GM19468 (cell line): Measurements from ENCODE around the gene SIGMAR1.
A peak's percentile ranks its signal among the peaks of the same experiment; 100 is the strongest.
"Not testable (repeated sequence)": the region's sequence is repeated elsewhere in the genome, so short reads cannot be mapped to it uniquely, and the experiment has no call there.

Experiments
- ATAC-seq: cut with Tn5 transposase; IDR thresholded peaks from one replicate; pipeline ENCODE4 v1.9.1; 2021; ENCODE audit warnings: mild to moderate bottlenecking, moderate library complexity, moderate number of reproducible peaks; ENCODE audit not compliant: unreplicated experiment; ENCODE audit errors: extremely low read depth

SIGMAR1 gene

DNA sequence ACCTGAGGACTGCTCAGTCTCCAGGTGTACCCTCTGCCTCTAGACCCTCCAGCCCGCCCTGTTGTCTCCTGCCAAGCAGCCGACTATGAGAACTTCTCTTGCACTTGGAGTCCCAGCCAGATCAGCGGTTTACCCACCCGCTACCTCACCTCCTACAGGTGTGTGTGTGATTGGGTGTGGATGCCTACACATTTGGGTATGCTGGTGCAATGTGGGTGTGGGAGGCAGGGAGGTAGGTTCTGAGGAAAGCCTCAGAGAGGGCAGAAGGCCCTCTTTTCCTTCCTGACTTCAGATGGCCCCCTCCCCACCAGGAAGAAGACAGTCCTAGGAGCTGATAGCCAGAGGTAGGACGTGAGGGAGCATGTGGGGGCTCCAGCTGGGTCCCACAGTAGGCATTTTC is 19.4 kb upstream of the SIGMAR1 start:
- no peak for ATAC-seq

DNA sequence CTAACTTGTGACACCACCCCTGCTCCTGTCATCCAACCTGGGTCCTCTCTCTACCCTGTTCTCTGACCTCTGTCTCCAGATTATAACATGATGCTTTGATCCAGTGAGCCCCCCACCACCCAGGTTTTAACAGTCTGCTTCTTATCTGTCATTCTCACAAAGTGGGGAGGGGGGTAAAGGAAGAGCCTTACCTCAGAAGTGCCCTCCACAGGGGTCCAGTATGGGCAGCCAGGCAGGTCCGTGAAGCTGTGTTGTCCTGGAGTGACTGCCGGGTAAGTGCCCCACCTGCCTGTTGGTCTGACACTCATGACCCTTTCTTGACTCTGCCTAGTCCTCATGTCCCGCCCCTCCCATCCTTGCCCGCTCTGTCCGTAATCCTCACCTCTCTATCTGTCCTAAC is 17.8 kb upstream of the SIGMAR1 start:
- ATAC-seq: no peak

DNA sequence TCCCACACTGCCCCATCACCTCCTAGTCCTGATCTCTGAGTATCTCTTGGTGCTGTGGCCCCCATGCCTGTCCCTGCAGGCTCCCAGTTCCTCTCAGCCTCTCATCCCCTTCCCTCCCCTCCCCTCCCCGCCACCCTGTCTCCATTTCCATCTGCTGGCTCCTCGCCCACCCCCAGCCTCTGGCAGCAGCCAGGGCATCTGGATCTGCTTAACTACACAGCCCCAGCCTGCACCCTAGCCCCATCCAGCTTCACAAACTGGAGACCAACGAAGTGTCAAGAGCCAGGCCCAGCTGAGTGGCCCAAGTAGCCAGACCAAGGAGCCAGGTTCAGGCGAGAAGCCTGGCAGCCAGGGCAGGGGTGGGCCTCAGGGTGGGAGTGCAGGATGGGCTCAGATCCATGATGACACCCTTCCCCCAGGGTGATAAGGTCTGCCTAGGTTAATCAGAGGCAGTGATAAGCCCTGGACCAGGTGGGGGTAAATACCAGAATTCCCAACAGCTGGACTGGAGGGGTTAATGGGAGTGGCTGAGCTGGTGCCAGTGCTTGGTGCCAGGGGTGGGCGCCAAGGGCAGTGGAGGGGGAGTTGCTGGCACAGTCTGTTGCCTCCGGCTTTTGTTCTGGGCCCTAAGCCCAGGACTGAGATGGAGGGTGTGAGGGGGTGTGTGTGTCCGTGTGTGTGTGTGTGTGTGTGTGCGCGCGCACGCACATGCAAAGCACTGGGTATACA is 16.9 kb upstream of the SIGMAR1 start:
- no peak for ATAC-seq

DNA sequence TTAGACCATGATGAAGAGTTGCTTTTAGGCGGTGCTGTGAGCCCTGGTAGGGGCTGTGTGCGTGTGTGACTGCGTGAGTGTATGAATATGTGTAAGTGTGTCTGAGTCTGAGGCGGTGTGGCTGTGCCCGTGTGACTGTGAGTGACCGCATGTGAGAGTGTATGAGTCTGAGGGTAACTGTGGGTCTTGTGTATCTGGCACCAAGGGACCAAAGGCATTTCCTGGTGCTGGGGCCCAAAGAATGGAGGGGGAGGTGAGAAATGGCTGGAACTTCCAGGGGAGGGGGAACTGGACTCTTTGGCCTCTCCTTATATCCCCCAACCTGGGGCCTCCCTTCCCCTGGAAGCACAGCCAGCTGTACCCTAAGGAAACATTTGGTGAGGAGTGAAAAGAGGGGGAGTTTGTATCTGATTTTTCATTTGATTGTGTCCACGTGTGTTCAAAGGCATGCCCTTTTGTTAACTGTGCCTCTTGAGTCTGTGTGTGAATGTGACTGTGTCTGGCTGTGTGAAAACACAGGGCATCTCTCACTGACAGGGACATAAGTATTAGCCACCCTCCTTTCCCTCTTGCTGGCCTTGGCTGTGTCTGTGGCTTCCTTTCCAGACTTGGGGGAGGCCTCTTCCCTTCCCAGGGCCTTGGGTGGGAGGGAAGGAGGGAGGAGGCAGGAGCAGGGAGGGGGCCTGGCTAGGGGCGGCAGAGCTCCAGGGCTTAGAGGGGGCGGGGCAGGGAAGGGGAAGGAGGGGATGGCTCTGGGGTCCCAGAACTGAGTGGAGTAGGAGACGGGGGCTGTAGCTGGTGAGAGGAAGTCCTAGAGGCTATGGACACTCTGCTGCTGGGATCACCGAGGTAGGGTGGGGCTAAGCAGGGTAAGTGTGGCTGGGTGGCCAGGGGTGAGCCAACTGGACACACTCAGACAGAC is 15.8 kb upstream of the SIGMAR1 start:
- no peak for ATAC-seq

DNA sequence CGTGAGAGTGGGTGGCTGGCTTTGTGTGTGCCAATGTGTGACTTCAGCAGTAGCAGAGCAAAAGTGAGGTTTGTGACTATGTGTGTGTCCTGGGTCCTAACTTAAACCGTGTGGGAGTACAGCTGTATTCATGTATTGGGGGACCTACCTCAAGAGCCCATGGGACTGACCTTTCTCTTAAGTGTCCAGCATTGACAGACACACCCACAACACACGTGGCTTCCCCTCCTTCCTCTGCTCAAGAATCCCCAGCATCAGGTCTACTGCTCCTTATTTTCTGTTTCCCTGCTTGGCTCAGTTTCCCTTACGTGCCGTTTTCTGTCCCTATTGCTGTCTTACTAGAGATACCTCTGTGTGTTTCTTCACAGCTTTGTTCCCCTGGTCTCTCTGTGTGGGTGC is 15.0 kb upstream of the SIGMAR1 start:
- no peak for ATAC-seq

DNA sequence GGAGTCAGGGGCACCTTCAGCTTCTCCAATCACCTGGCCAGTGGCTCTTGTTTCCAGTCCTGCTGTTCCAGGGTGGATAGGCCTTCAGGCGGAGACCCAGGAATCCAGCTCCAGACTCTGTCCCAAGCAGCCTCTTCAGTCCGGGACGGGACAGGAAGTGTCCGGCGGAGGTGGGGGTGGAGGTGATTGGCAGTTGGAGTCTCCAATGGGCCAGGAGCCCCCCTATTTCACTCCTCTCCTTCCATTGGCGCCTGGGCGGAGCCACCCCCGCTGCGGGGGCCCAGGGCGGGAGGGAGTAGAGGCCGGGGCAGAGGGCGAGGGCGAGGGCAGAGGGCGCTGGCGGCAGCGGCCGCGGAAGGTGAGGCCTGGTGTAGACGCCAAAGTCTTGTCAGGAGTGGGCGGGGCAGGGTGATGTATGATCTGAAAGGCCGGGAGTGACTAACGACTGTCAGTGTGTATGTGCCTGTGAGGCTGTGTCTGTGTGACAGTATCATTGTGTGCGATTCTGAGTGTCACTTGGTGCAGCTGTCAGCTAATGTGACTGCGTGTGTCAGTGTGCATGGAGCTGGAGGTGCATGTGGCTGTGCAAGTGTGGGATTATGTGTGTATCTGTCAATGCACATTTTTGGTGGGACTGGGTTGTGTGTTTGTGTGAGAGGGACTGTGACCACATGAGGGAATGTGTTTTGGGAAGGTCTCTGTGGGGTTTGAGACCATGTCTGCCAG is 14.5 kb upstream of the SIGMAR1 start, which contains the start of gene IL11RA:
Gene IL11RA (plus strand): TSS at position 310 of the 726 bp plus-strand sequence. CDS start 3,033 bp downstream, outside the sequence.
- no peak for ATAC-seq

DNA sequence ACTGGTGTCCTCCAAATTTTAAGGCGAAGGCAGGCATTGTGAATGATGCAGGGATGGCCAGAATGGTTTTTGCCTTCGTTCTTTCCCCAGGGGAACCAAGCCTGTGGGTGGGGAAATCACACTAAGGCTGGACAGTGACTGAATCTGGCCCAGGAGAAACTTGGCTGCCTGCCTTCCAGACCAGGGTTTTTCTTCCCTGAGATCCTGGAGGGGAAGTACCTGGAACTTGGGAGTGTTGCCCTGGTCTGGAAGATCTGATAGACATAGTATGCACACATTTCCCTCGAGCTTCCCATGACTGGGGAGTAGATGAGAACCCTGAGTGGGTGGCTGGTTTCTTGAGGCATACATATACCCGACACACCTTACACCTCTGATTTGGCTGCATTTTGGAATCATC is 13.7 kb upstream of the SIGMAR1 start:
- ATAC-seq: no peak

DNA sequence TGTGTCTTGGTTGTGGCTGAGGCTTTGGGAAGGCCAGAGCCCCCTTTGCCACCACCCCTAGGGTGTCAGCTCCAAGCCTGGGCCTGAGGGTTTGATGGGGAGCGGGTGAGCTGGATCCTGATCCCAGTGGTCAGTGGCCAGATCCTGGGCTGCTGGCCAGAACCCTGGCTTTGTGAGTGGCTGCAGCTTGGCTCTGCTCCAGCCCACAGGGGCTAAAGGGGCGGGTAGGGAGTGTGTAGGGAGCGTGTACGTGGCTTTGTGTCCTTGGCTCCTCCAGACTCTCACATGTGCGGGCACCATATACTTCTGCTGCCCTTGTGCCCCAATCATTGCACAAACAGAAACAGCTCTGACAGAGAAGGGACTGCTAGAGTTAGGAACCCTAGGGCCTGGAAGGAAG is 13.2 kb upstream of the SIGMAR1 start:
- no peak for ATAC-seq

DNA sequence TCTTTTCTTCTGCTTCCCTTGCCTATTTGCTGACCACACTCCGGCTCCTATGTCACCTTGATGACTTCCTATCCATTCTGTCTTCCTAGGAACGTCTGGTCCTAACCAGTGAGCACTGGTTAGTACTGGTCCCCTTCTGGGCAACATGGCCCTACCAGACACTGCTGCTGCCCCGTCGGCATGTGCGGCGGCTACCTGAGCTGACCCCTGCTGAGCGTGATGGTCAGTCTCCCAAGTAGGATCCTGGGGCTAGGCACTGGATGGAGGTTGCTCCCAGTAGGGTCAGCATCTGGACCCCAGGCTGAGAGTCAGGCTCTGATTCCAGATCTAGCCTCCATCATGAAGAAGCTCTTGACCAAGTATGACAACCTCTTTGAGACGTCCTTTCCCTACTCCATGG is 11.1 kb upstream of the SIGMAR1 start:
- no peak for ATAC-seq

DNA sequence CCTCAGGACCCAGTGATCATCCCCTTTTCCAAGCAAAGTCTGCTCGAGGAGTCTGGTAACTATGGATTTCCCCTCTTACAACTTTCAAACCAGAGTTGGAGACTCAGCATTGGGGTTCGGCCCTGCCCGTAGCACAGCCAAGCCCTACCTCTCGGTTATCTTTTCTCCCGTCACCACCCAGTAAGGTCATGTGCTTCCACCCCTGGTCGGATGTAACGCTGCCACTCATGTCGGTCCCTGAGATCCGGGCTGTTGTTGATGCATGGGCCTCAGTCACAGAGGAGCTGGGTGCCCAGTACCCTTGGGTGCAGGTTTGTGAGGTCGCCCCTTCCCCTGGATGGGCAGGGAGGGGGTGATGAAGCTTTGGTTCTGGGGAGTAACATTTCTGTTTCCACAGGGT is 10.1 kb upstream of the SIGMAR1 start:
- no peak for ATAC-seq

DNA sequence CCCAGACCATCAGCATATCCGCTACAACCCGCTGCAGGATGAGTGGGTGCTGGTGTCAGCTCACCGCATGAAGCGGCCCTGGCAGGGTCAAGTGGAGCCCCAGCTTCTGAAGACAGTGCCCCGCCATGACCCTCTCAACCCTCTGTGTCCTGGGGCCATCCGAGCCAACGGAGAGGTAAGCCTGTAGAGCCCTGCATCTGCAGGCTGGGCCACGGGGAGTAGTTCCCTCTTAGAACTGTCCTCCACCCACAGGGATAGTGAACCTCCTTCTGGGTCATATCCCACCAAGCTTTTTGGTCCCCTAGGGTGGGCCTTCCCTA is 9.5 kb upstream of the SIGMAR1 start:
- peak; percentile 10 for ATAC-seq

DNA sequence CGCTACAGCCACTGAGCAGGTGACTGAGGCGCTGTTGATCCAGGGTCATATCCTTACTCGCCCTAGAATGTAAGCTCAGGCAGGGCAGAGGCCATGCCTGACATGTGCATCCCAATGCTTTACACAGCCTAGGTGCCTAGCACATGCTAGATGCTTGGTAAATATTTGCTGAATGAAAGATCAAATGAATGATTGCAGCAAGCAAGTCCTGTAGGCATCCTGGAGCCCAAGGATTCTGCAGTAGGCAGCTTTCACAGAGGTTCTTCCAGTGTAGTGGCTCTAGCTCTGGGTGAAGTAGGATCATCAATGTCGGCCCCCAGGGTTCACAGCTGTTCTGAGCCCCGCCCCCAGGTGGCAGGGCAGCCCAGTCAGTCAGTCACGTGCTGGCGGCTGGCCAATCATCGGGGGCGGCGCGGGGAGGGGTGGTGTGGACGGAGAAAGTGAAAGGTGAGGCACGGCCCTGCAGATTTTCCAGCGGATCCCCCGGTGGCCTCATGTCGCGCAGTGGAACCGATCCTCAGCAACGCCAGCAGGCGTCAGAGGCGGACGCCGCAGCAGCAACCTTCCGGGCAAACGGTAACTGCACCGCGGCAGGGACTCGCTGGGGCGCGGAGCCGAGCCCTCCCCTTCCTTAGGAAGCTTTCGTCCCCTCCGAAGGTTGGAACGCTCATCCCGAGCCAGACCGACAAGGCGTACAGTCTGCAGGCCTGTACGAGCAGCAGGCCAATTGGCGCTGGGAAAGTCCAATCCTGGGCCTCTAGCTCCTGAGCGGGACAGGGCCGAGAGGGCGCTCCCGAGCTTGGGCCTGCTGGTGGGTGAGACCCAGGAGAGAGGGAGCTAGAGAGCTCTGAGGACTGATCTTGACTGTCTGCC is 8.9 kb upstream of the SIGMAR1 start, which contains the start of gene GALT:
Gene GALT (plus strand): TSS at position 465 of the 873 bp plus-strand sequence. CDS start 30 bp downstream, at position 495.
- ATAC-seq: peak; percentile 34

DNA sequence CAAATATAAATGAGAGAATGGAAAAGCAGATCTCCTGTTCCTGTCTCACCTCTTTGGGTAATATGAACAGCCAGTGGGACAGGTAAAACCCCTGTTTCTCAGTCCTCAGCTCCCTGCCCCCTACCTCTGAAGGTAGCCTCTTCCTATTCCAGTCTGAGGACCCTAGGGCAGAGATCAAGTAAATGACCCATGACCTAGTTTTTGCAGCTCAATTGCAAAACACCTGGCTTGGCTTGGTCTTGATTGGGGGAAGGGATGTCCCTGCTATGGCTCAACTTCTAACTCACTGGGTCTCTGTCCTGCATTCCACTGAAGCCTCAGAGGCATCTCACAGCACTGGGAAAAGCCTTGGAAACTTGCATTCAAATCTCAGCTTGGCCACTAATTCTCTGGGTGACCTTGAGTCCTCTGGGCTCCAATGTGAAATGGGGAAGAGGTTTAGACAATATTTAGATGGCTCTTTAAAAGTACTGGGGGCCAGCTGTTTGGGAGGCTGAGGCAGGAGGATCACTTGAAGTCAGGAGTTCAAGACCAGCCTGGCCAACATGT is 7.3 kb upstream of the SIGMAR1 start:
- ATAC-seq: no peak

DNA sequence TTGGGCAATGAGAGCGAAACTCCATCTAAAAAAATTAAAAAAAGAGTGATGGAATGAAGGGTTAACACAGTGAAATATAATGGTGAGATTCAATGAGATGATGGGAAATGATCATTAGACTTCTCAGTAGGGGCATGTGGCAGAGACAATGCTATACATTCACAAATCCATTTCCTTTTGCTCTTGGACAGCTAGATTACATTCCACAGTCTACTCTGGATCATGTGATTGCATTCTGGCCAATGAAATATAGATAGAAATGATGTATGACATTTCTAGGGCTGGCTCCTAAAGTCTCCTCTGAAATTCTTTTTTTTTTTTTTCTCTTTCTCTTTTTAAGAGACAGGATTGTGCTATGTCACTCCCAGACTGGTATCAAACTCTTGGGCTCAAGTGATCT is 5.1 kb upstream of the SIGMAR1 start:
- no peak for ATAC-seq

DNA sequence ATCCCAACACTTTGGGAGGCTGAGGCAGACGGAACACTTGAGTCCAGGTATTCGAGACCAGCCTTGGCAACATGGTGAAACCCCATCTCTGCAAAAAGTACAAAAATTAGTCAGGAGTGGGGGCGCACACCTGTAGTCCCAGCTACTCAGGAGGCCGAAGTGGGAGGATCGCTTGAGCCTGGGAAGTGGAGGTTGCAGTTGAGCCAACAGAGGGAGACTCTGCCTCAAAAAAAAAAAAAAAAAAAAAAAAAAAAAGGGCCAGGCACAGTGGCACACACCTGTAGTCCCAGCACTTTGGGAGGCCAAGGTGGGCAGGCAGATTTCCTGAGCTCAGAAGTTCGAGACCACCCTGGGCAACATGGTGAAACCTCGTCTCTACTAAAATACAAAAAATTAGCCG is 1.7 kb upstream of the SIGMAR1 start:
- not testable (repeated sequence) for ATAC-seq

DNA sequence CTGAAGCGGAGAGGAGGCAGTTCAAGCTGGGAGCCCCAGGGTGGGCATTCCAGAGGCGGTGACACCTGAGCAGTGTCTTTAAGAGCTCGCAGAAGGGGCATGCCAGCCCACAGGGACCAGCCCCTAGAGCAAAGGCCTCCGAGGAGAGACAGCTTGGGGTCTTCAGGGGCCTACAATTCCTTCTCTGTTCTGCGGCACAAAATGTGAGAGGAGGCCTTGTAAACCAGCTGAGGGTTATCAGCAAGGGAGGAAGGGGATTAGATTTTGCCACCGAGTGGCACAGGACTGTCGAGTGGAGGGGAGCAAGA is 505 bp upstream of the SIGMAR1 start:
- ATAC-seq: no peak

DNA sequence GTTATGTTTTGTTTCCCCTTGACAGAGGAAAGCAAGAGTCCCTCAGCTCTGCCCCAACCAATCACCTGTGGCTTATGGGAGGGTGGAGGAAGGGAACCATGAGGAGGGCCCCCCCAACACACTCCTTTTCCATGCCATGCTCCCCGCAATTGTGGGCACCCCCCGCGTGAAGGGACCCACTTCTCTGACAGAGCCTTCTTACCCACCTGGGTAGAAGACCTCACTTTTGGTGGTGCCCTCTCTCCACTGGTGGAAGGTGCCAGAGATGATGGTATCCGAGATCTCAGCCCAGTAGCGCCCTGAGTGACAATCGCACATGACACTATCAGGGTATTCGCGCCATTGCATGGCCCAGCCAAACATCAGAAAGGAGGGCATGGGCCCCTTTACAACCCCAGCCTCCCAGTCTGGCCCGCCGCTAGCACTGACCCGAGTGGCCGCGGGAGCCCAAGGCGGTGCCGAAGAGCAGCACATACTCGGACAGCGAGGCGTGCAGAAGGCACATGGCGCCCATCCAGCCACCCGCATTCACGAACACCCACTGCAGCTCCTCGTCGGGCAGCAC is 714 bp downstream of the SIGMAR1 start:
- no peak for ATAC-seq

DNA sequence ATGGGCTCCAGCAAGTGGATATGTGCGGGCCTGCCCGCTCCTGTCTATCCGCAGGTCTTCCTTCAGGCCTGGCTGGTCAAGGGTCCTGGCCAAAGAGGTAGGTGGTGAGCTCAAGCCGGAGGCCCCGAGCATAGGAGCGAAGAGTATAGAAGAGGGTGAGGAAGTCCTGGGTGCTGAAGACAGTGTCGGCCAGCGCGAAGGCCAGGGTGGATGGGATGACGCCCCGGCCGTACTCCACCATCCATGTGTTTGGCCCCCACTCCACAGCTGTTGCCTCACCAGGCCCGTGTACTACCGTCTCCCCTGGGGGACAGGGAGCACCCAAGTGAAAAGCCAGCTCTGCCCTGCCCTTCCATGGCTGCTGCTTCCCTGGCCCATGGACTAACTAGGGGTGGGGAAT is 2.0 kb downstream of the SIGMAR1 start:
- ATAC-seq: no peak

DNA sequence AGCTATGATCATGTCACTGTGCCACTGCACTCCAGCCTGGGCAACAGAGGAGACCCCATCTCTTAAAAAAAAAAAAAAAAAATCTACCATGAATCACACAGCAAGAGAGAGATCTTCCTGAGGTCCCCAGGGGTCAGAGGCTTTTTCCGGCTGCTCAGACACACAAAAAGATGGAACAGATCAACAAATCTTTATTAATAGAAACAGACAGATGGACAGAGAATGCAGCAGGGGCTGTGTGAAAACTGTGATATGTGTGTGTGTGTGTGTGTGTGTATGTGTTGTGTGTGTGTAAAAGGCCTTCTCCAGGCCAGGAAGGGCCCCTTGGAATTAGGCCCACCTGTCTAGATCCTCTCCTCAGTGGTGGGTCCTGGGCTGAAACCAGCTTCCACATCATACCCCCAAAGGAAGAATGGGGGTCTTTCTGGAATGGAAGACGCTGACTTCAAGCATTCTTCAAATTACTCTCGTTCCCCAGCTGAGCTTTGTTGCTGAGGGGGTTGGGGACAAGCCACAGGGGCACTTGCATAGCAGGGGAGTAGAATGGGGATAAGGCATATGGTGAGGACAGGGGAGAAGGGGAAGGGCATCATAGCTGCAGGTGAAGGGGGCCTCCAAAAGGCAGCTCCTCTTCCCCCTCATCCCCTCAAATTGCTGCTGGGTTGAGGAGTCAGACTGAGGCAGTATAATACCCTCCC is 2.9 kb downstream of the SIGMAR1 start:
- no peak for ATAC-seq
